H9 (cell line): Measurements from ENCODE around the gene CTNNAL1. TPM values are rescaled to one million over a fixed set of nuclear protein-coding genes. Genes with fewer than 3 reads are reported as not detected.

Source experiments
- DNase-seq: peaks from one replicate; pipeline ENCODE4 v3.0.0-alpha.2; 2017
- H2AFZ ChIP-seq: one replicate; pipeline ENCODE4 v1.6.1; 2013; ENCODE audit warnings: mild to moderate bottlenecking, low read length, control low read depth, moderate library complexity
- H2AK5ac ChIP-seq: 2 replicates; pipeline ENCODE4 v1.6.1; 2013; ENCODE audit warnings: low read length, control low read depth, mixed read lengths; ENCODE audit not compliant: insufficient read length
- H2BK120ac ChIP-seq: one replicate; pipeline ENCODE4 v1.6.1; 2013; ENCODE audit warnings: low read depth, mild to moderate bottlenecking, low read length, control low read depth, inconsistent platforms; ENCODE audit not compliant: poor library complexity, severe bottlenecking
- H2BK12ac ChIP-seq: 2 replicates; pipeline ENCODE4 v1.6.1; 2013; ENCODE audit warnings: low read length, control low read depth, mixed read lengths, low read depth; ENCODE audit not compliant: insufficient read length
- H2BK15ac ChIP-seq: 2 replicates; pipeline ENCODE4 v1.6.1; 2013; ENCODE audit warnings: low read depth, low read length, control low read depth
- H2BK20ac ChIP-seq: one replicate; pipeline ENCODE4 v1.6.1; 2013; ENCODE audit warnings: low read depth, mild to moderate bottlenecking, low read length, control low read depth, inconsistent platforms; ENCODE audit not compliant: poor library complexity, severe bottlenecking
- H2BK5ac ChIP-seq: 2 replicates; pipeline ENCODE4 v1.6.1; 2013; ENCODE audit warnings: low read length, control low read depth, mixed read lengths; ENCODE audit not compliant: insufficient read length
- H3K14ac ChIP-seq: 2 replicates; pipeline ENCODE4 v1.6.1; 2013; ENCODE audit warnings: low read length, control low read depth; ENCODE audit not compliant: insufficient read depth
- H3K18ac ChIP-seq: 2 replicates; pipeline ENCODE4 v1.6.1; 2013; ENCODE audit warnings: low read depth, mild to moderate bottlenecking, mixed read lengths, low read length, control low read depth; ENCODE audit not compliant: insufficient read length
- H3K23ac ChIP-seq: 2 replicates; pipeline ENCODE4 v1.6.1; 2013; ENCODE audit warnings: low read length, control low read depth, mixed read lengths, low read depth; ENCODE audit not compliant: insufficient read length
- H3K23me2 ChIP-seq: 2 replicates; pipeline ENCODE4 v1.6.1; 2013; ENCODE audit warnings: low read depth, mild to moderate bottlenecking, mixed read lengths, low read length, control low read depth; ENCODE audit not compliant: insufficient read length, poor library complexity, severe bottlenecking
- H3K27ac ChIP-seq: 2 replicates; pipeline ENCODE4 v1.5.1; 2013; ENCODE audit warnings: low read length, control low read depth, mixed read lengths, low read depth; ENCODE audit not compliant: insufficient read length
- H3K27me3 ChIP-seq: 2 replicates; pipeline ENCODE4 v1.6.1; 2013; ENCODE audit warnings: low read length, control low read depth, inconsistent platforms; ENCODE audit not compliant: insufficient read depth
- H3K4ac ChIP-seq: 2 replicates; pipeline ENCODE4 v1.6.1; 2013; ENCODE audit warnings: low read depth, mild to moderate bottlenecking, control low read depth, inconsistent platforms, low read length, moderate library complexity
- H3K4me1 ChIP-seq: 2 replicates; pipeline ENCODE4 v1.6.1; 2013; ENCODE audit warnings: low read length, control low read depth, inconsistent platforms; ENCODE audit not compliant: insufficient read depth
- H3K4me2 ChIP-seq: 2 replicates; pipeline ENCODE4 v1.6.1; 2013; ENCODE audit warnings: low read length, control low read depth, mixed read lengths; ENCODE audit not compliant: insufficient read length, insufficient read depth
- H3K56ac ChIP-seq: 2 replicates; pipeline ENCODE4 v1.6.1; 2013; ENCODE audit warnings: low read depth, mild to moderate bottlenecking, mixed read lengths, low read length, control low read depth; ENCODE audit not compliant: insufficient read length
- H3K79me1 ChIP-seq: 2 replicates; pipeline ENCODE4 v1.6.1; 2013; ENCODE audit warnings: low read depth, mild to moderate bottlenecking, moderate library complexity, low read length, control low read depth, inconsistent platforms; ENCODE audit not compliant: insufficient read depth, poor library complexity, severe bottlenecking
- H3K79me2 ChIP-seq: 2 replicates; pipeline ENCODE4 v1.6.1; 2013; ENCODE audit warnings: low read length, control low read depth, inconsistent platforms; ENCODE audit not compliant: insufficient read depth
- H3K9ac ChIP-seq: 2 replicates; pipeline ENCODE4 v1.6.1; 2013; ENCODE audit warnings: low read length, control low read depth, mixed read lengths; ENCODE audit not compliant: insufficient read length; ENCODE audit errors: extremely low read depth
- H3K9me3 ChIP-seq: one replicate; pipeline ENCODE4 v1.6.1; 2013; ENCODE audit warnings: low read depth, low read length, inconsistent platforms; ENCODE audit not compliant: control insufficient read depth
- H3T11ph ChIP-seq: one replicate; pipeline ENCODE4 v1.6.1; 2013; ENCODE audit warnings: mild to moderate bottlenecking, low read length, control low read depth, inconsistent platforms
- H4K20me1 ChIP-seq: one replicate; pipeline ENCODE4 v1.6.1; 2013; ENCODE audit not compliant: control insufficient read depth, insufficient read length, insufficient read depth
- H4K5ac ChIP-seq: 2 replicates; pipeline ENCODE4 v1.6.1; 2013; ENCODE audit warnings: low read depth, mild to moderate bottlenecking, mixed read lengths, low read length, control low read depth; ENCODE audit not compliant: insufficient read length
- H4K8ac ChIP-seq: replicated peaks from 2 replicates; pipeline ENCODE4 v1.6.1; 2013; ENCODE audit warnings: low read length, control low read depth, mixed read lengths, low read depth; ENCODE audit not compliant: insufficient read length
- H4K91ac ChIP-seq: 2 replicates; pipeline ENCODE4 v1.6.1; 2013; ENCODE audit warnings: low read depth, mild to moderate bottlenecking, moderate library complexity, mixed read lengths, low read length, control low read depth; ENCODE audit not compliant: insufficient read length
- H3K27ac Mint-ChIP-seq, 3 experiments: 2 replicates in 2 of 3; 3 replicates in 1 of 3; pipeline ENCODE4 v1.8.0; 2020 to 2021; ENCODE audit warnings: mixed read lengths in 3 of 3, mild to moderate bottlenecking in 1 of 3, moderate library complexity in 1 of 3
- H3K27me3 Mint-ChIP-seq: 2 replicates; pipeline ENCODE4 v1.8.0; 2021; ENCODE audit warnings: low read depth, mild to moderate bottlenecking, moderate library complexity, mixed read lengths
- H3K36me3 Mint-ChIP-seq, 3 experiments: 2 replicates in 2 of 3; 3 replicates in 1 of 3; pipeline ENCODE4 v1.8.0; 2020 to 2021; ENCODE audit warnings: low read depth in 3 of 3, mixed read lengths in 3 of 3; ENCODE audit not compliant: insufficient read depth in 1 of 3
- H3K4me1 Mint-ChIP-seq, 2 experiments: 2 replicates each; pipeline ENCODE4 v1.8.0; 2020; ENCODE audit warnings: mixed read lengths in 2 of 2
- H3K4me3 Mint-ChIP-seq, 2 experiments: 2 replicates in 1 of 2; 3 replicates in 1 of 2; pipeline ENCODE4 v1.8.0; 2020 to 2021; ENCODE audit warnings: mild to moderate bottlenecking in 2 of 2, mixed read lengths in 2 of 2, moderate library complexity in 1 of 2
- H3K9me3 Mint-ChIP-seq, 2 experiments: 2 replicates in 1 of 2; 3 replicates in 1 of 2; pipeline ENCODE4 v1.8.0; 2020; ENCODE audit warnings: mild to moderate bottlenecking in 2 of 2, mixed read lengths in 2 of 2, moderate library complexity in 1 of 2
- WGBS: extraction: QIAGEN DNeasy Blood & Tissue Kit; methylation state at CpG from one replicate; pipeline ENCODE4 v1.1.7; 2013; ENCODE audit warnings: missing lambda C conversion rate, low lambda C conversion rate, mixed read lengths; ENCODE audit not compliant: insufficient read length; ENCODE audit errors: extremely low coverage; 5-methylcytosine and 5-hydroxymethylcytosine counted together
- total RNA-seq: library from RNA; stranded (reverse); gene quantifications from 2 replicates; pipeline ENCODE4 v1.2.1, GENCODE V29; 2021
- TF ChIP-seq, protein P1 (sequence below): fragments of 200-600 bp; sonication (generic); conservative IDR thresholded peaks from 3 replicates; pipeline ENCODE4 v1.8.0; 2021; ENCODE audit warnings: antibody characterized with exemption, mild to moderate bottlenecking

The CTNNAL1 gene
- total RNA-seq, 1 experiment from 2014 or later = 52.9 TPM

DNA sequence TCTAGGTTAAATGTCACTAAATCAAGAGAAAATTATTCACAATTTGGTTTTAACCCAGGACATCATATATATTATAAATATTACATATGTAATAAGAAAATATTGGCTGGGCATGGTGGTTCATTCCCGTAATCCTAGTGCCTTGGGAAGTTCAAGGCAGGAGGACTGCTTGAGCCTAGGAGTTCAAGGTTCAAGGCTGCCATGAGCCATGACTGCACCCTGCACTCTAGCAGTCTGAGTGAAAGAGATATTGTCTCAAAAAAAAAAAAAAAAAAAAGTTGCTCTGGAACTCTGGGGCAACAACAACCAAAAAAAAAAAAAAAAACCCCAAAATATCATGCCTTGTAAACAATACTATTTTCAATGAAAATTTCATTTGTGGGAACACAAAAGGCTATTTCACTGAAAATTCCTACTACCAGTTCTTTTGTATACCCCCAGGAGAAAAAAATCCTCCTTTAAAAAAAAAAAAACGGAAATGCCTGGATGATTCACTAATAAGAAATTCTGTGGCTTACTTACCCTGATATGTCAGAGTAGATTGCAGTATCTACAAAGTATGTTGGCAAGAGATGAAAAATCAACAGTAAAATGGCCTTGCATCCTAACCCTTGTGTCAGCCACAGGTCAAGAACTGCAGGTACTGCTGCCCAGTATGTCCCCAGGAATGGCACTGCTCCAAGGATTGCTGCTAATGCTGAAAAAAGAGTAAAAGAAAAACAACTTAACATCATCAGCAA is 22.6 kb upstream of the CTNNAL1 start:
- no peaks in the 10 kb centered on the region for H3K27me3 Mint-ChIP-seq
- H2AK5ac ChIP-seq = no peak overlapping the region
- H3T11ph ChIP-seq = no peak overlapping the region
- no peak overlapping the region for H2BK12ac ChIP-seq
- H3K56ac ChIP-seq = no peak overlapping the region
- H3K4ac ChIP-seq = no peak overlapping the region
- no peak overlapping the region for H2BK15ac ChIP-seq
- no peak overlapping the region for H3K9ac ChIP-seq
- H2AFZ ChIP-seq = no peak overlapping the region
- no peak overlapping the region for H3K4me2 ChIP-seq
- no peaks in the 10 kb centered on the region for H3K9me3 Mint-ChIP-seq
- no peak overlapping the region for H2BK20ac ChIP-seq
- H4K91ac ChIP-seq = no peak overlapping the region
- no peaks in the 10 kb centered on the region for H3K9me3 ChIP-seq
- no peak overlapping the region for H3K27ac ChIP-seq
- H4K8ac ChIP-seq = no peak overlapping the region
- H3K4me1 ChIP-seq = no peaks in the 10 kb centered on the region
- H3K79me2 ChIP-seq = no peaks in the 10 kb centered on the region
- no peaks in the 10 kb centered on the region for H4K20me1 ChIP-seq
- no peak overlapping the region for H3K14ac ChIP-seq
- no peak for DNase-seq
- no peak overlapping the region for H3K23ac ChIP-seq
- H3K79me1 ChIP-seq = no peaks in the 10 kb centered on the region
- H3K23me2 ChIP-seq = no peaks in the 10 kb centered on the region
- no peaks in the 10 kb centered on the region for H3K4me1 Mint-ChIP-seq
- H3K27ac Mint-ChIP-seq = no peak overlapping the region
- no peak overlapping the region for H3K4me3 Mint-ChIP-seq
- no peak overlapping the region for H3K18ac ChIP-seq
- no peak overlapping the region for H4K5ac ChIP-seq
- H3K36me3 Mint-ChIP-seq = peaks cover 17 to 63% (median 44%) of the 10 kb centered on the region in 3 experiments; a peak in 6 of 7 replicates
- no peaks in the 10 kb centered on the region for H3K27me3 ChIP-seq
- TF ChIP-seq, protein P1, sequence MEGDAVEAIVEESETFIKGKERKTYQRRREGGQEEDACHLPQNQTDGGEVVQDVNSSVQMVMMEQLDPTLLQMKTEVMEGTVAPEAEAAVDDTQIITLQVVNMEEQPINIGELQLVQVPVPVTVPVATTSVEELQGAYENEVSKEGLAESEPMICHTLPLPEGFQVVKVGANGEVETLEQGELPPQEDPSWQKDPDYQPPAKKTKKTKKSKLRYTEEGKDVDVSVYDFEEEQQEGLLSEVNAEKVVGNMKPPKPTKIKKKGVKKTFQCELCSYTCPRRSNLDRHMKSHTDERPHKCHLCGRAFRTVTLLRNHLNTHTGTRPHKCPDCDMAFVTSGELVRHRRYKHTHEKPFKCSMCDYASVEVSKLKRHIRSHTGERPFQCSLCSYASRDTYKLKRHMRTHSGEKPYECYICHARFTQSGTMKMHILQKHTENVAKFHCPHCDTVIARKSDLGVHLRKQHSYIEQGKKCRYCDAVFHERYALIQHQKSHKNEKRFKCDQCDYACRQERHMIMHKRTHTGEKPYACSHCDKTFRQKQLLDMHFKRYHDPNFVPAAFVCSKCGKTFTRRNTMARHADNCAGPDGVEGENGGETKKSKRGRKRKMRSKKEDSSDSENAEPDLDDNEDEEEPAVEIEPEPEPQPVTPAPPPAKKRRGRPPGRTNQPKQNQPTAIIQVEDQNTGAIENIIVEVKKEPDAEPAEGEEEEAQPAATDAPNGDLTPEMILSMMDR = no peak
- H2BK120ac ChIP-seq = no peak overlapping the region
- no CpG with 5 or more reads among the region's 2 CpGs for WGBS
- no peak overlapping the region for H2BK5ac ChIP-seq
